ENCODE results near the gene GDA. TPM values are rescaled to one million over a fixed set of nuclear protein-coding genes. Genes with fewer than 3 reads are reported as not detected.

GDA gene
- total and polyA plus RNA-seq, 2 of the 8 experiments (the other 6 are each of a cell fraction or from before 2014, with no cell fraction given) = 0.35 to 3.0 TPM

DNA sequence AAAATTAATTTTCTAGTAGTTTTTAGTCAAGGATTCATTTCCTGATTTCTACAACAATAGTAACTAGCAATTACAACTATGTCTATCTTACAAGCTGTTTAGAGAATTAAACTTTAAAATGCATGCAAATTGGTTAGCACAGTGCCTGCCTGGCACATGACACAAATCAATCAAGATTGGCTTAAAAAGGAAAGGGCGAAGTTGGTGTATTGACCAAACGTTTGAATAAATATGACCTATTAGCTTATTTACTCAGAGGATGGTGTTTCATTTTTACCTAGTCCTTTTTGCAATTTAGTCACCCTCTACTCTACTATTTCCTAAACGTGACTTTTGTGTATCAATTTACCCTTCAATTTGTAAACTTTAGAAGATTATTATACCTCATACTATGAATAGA, 83.5 kb downstream of the GDA start:
- Histone ChIP-seq H2AFZ (ENCODE audit: low read length) (no peak overlapping the region), H3K27me3 (replicated peaks in 1 of 4; ENCODE audit: control insufficient read depth in 3 of 4, extremely low read depth in 1 of 4, insufficient read depth in 3 of 4, low read length in 3 of 4) (no peaks in the 10 kb centered on the region), H3K14ac (ENCODE audit: insufficient read length) (no peak overlapping the region), H3K4ac (replicated peaks; ENCODE audit: insufficient read length, low read depth, low read length) (no peak overlapping the region), H2BK20ac (ENCODE audit: low read length) (no peak overlapping the region), H3K4me1 (replicated peaks in 1 of 4; ENCODE audit: control insufficient read depth in 3 of 4, insufficient read depth in 4 of 4, low read length in 3 of 4) (no peaks in the 10 kb centered on the region), H3K9ac (replicated peaks in 1 of 4; ENCODE audit: extremely low read depth in 1 of 4, low read depth in 3 of 4, low read length in 3 of 4) (no peak overlapping the region), H3K18ac (ENCODE audit: extremely low read depth, low read length) (no peak overlapping the region), H2AK5ac (ENCODE audit: low read depth, low read length) (no peak overlapping the region), H4K20me1 (replicated peaks in 1 of 2; ENCODE audit: control insufficient read depth in 1 of 2, insufficient read depth in 2 of 2, low read length in 2 of 2) (no peaks in the 10 kb centered on the region), H3K56ac (replicated peaks; ENCODE audit: insufficient read length, low read depth, low read length) (no peak overlapping the region), H3K79me1 (ENCODE audit: low read depth, low read length) (no peaks in the 10 kb centered on the region), H4K5ac (ENCODE audit: insufficient read length, low read depth, low read length) (no peak overlapping the region), H3K27ac (ENCODE audit: low read depth, low read length) (no peak overlapping the region), H2BK120ac (replicated peaks; ENCODE audit: low read depth, low read length) (no peak overlapping the region), H4K8ac (ENCODE audit: extremely low read depth, insufficient read depth, low read length) (no peak overlapping the region), H4K91ac (replicated peaks; ENCODE audit: insufficient read length, low read length) (no peak overlapping the region), H3K9me3 (ENCODE audit: insufficient read depth in 2 of 2, low read depth in 1 of 2, low read length in 1 of 2) (no peaks in the 10 kb centered on the region), H3K4me3 (ENCODE audit: extremely low read depth in 1 of 4, insufficient read depth in 2 of 4, low read depth in 3 of 4, low read length in 4 of 4) (no peak overlapping the region), H3K23me2 (ENCODE audit: low read depth, low read length) (no peaks in the 10 kb centered on the region), H2BK15ac (ENCODE audit: low read length) (no peak overlapping the region), H2BK12ac (ENCODE audit: low read depth, low read length) (no peak overlapping the region), H3K4me2 (ENCODE audit: insufficient read depth in 1 of 2, low read depth in 2 of 2, low read length in 2 of 2) (no peak overlapping the region), H3K36me3 (ENCODE audit: control insufficient read depth in 2 of 4, insufficient read depth in 4 of 4, low read length in 3 of 4) (no peaks in the 10 kb centered on the region), H3K23ac (ENCODE audit: insufficient read length) (no peak overlapping the region), H3K79me2 (ENCODE audit: control insufficient read depth in 1 of 2, insufficient read depth in 2 of 2, low read length in 2 of 2) (no peaks in the 10 kb centered on the region), H2BK5ac (ENCODE audit: low read depth, low read length) (no peak overlapping the region)
- ChIA-PET POLR2A (ENCODE audit: partially characterized antibody) (no interaction called here), CTCF (ENCODE audit: partially characterized antibody) (interaction anchor here (0.9 kb wide), 1 partner anchor 47 kb away, joined by 3 read pairs; no protein-coding TSS in a partner anchor)
- WGBS, 2 experiments (ENCODE audit: extremely low coverage in 1 of 2, insufficient coverage in 1 of 2, insufficient read length in 1 of 2, insufficient replicate concordance in 2 of 2, low coverage in 1 of 2, low lambda C conversion rate in 2 of 2, missing lambda C conversion rate in 1 of 2) = 87% methylated on average over 3 of the region's 3 CpGs; no CpG with 5 or more reads in 1 of the 2 experiments
- FAIRE-seq (no peak), DNase-seq (ENCODE audit: low read depth in 1 of 2, low spot score in 2 of 2) (no peak)
- TF ChIP-seq BCL11A (IDR thresholded peaks at IDR 0.05; ENCODE audit: low read depth in 2 of 2, low read length in 2 of 2) = no peak
- no peak for TF ChIP-seq GTF2F1 (IDR thresholded peaks at IDR 0.05; ENCODE audit: borderline replicate concordance, low read depth, low read length)
